Smooth muscle cell (in vitro differentiated cells): Measurements from ENCODE around the gene SGK1. TPM values are rescaled to one million over a fixed set of nuclear protein-coding genes. Genes with fewer than 3 reads are reported as not detected.

ENCODE experiments used
- DNase-seq: peaks from one replicate; lab custom pipeline; 2025; ENCODE audit not compliant: unreplicated experiment; lab: John Stamatoyannopoulos, UW
- H2AFZ ChIP-seq: fragments of 200-600 bp; sonication (generic); 2 replicates; pipeline ENCODE4 v1.6.0; 2016; ENCODE audit warnings: antibody characterized with exemption, low read depth, mild to moderate bottlenecking
- H3F3A ChIP-seq: fragments of 200-600 bp; sonication (generic); 2 replicates; pipeline ENCODE4 v1.6.0; 2017; ENCODE audit warnings: antibody characterized with exemption, low read depth
- H3K27ac ChIP-seq: fragments of 200-600 bp; sonication (generic); 2 replicates; pipeline ENCODE4 v1.5.1; 2016; ENCODE audit warnings: low read depth, mild to moderate bottlenecking
- H3K27me3 ChIP-seq: fragments of 200-600 bp; sonication (generic); 2 replicates; pipeline ENCODE4 v1.6.1; 2016; ENCODE audit warnings: low read depth, mild to moderate bottlenecking
- H3K36me3 ChIP-seq: fragments of 200-600 bp; sonication (generic); 2 replicates; pipeline ENCODE4 v1.5.1; 2016; ENCODE audit warnings: low read depth
- H3K4me1 ChIP-seq: fragments of 200-600 bp; sonication (generic); 2 replicates; pipeline ENCODE4 v1.5.1; 2016; ENCODE audit warnings: low read depth
- H3K4me2 ChIP-seq: fragments of 200-600 bp; sonication (generic); 2 replicates; pipeline ENCODE4 v1.6.0; 2016; ENCODE audit warnings: mild to moderate bottlenecking
- H3K4me3 ChIP-seq: fragments of 200-600 bp; sonication (generic); 2 replicates; pipeline ENCODE4 v1.5.1; 2016; ENCODE audit warnings: mild to moderate bottlenecking
- H3K79me2 ChIP-seq: fragments of 200-600 bp; sonication (generic); 2 replicates; pipeline ENCODE4 v1.6.0; 2016; ENCODE audit warnings: low read depth, mild to moderate bottlenecking
- H3K9ac ChIP-seq: fragments of 200-600 bp; sonication (generic); 2 replicates; pipeline ENCODE4 v1.6.0; 2016; ENCODE audit warnings: low read depth
- H3K9me3 ChIP-seq: fragments of 200-600 bp; sonication (generic); replicated peaks from 2 replicates; pipeline ENCODE4 v1.5.1; 2016; ENCODE audit warnings: low read depth
- H4K20me1 ChIP-seq: fragments of 200-600 bp; sonication (generic); 2 replicates; pipeline ENCODE4 v1.6.0; 2016; ENCODE audit warnings: low read depth
- CTCF ChIP-seq: fragments of 200-600 bp; sonication (generic); IDR thresholded peaks from 2 replicates; pipeline ENCODE4 v1.5.1; 2017; ENCODE audit warnings: borderline replicate concordance, mild to moderate bottlenecking, antibody characterized with exemption; ENCODE audit not compliant: insufficient read depth, poor library complexity, severe bottlenecking
- WGBS: methylation state at CpG from one replicate; pipeline ENCODE4 v1.1.7; 2016; ENCODE audit warnings: low lambda C conversion rate; 5-methylcytosine and 5-hydroxymethylcytosine counted together
- polyA plus RNA-seq: library from polyadenylated mRNA; unstranded; fragments of >200 nt; fragmentation: Nextera tagmentation; extraction: Ambion mirVana; gene quantifications from 2 replicates; pipeline ENCODE4 v1.2.1, GENCODE V29; 2016
- total RNA-seq: library from RNA; depleted of rRNA; stranded (reverse); fragments of >200 nt; gene quantifications from 2 replicates; pipeline ENCODE4 v1.2.3, GENCODE V29; 2014

The SGK1 gene
- total and polyA plus RNA-seq, 2 experiments from 2014 or later = 18.9 to 109 TPM

DNA sequence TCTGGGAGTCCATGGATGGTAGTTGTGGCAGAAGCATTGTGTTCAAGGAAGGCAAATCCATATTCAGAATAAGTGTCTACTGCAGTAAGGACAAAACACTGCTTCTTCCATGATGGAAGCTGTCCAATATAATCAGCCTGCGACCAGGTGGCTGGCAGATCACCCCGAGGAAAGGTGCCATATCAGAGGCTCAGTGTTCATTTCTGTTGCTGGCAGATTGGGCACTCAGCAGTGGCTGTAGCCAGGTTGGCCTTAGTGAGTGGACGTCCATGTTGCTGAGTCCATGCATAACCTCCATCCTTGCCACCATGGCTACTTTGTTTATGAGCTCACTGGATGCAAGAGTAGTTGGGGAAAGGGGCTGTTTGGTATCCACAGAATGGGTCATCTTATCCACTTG is 130.2 kb downstream of the SGK1 start:
- DNase-seq = no peak
- H4K20me1 ChIP-seq = no peaks in the 10 kb centered on the region
- no peaks in the 10 kb centered on the region for H3F3A ChIP-seq
- no peak overlapping the region for H3K4me3 ChIP-seq
- H3K4me2 ChIP-seq = no peak overlapping the region
- TF ChIP-seq CTCF = no peak
- H3K79me2 ChIP-seq = no peaks in the 10 kb centered on the region
- H3K27ac ChIP-seq = no peak overlapping the region
- no peaks in the 10 kb centered on the region for H3K36me3 ChIP-seq
- 98% methylated on average over 3 of the region's 3 CpGs for WGBS
- H3K27me3 ChIP-seq = no peaks in the 10 kb centered on the region
- H3K4me1 ChIP-seq = no peaks in the 10 kb centered on the region
- no peak overlapping the region for H2AFZ ChIP-seq
- no peaks in the 10 kb centered on the region for H3K9me3 ChIP-seq
- no peak overlapping the region for H3K9ac ChIP-seq

- Histone ChIP-seq H3K79me2 (no peaks in the 10 kb centered on the region), H3K27me3 (no peaks in the 10 kb centered on the region), H3F3A (no peaks in the 10 kb centered on the region), H2AFZ (no peak overlapping the region), H3K4me3 (no peak overlapping the region), H4K20me1 (no peaks in the 10 kb centered on the region), H3K9ac (no peak overlapping the region), H3K27ac (no peak overlapping the region), H3K4me2 (no peak overlapping the region), H3K36me3 (no peaks in the 10 kb centered on the region), H3K4me1 (no peaks in the 10 kb centered on the region), H3K9me3 (no peaks in the 10 kb centered on the region)
- no peak for DNase-seq
- WGBS = 69% methylated on average over 2 of the region's 2 CpGs
- TF ChIP-seq CTCF = no peak
These were observed 130.8 kb downstream of the SGK1 start for GRCh38 chr6:134187154-134187553.

DNA sequence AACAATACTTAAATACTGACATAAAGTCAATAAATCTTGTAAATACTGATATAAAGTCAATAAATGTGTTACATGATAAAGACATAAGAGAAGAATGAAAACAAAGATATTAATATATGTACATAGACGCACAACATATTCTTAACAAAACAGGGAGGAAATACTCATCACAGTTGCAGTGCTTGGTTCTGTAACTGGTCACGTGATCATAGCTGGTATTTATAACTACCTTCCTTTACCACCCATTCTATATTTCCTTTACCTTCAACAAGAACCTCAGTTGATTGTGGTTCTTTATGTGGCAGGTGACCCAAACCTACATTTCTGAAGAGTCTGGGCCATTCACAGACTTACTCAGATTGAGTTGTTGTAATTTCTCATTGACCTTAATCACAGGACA is 131.6 kb downstream of the SGK1 start:
- no peak for DNase-seq

More for the DNA sequence above, 131.6 kb downstream of the SGK1 start:
- H3K9me3 ChIP-seq = no peaks in the 10 kb centered on the region
- no peaks in the 10 kb centered on the region for H3F3A ChIP-seq
- H3K4me3 ChIP-seq = no peak overlapping the region
- H4K20me1 ChIP-seq = no peaks in the 10 kb centered on the region
- 92% methylated on average over 2 of the region's 2 CpGs for WGBS
- no peaks in the 10 kb centered on the region for H3K36me3 ChIP-seq
- H3K9ac ChIP-seq = no peak overlapping the region
- no peak overlapping the region for H3K4me2 ChIP-seq
- H3K27me3 ChIP-seq = no peaks in the 10 kb centered on the region
- H2AFZ ChIP-seq = no peak overlapping the region
- no peaks in the 10 kb centered on the region for H3K4me1 ChIP-seq
- TF ChIP-seq CTCF = no peak
- no peak overlapping the region for H3K27ac ChIP-seq
- no peaks in the 10 kb centered on the region for H3K79me2 ChIP-seq
